Measurements from ENCODE around the gene ARMC3.

DNA sequence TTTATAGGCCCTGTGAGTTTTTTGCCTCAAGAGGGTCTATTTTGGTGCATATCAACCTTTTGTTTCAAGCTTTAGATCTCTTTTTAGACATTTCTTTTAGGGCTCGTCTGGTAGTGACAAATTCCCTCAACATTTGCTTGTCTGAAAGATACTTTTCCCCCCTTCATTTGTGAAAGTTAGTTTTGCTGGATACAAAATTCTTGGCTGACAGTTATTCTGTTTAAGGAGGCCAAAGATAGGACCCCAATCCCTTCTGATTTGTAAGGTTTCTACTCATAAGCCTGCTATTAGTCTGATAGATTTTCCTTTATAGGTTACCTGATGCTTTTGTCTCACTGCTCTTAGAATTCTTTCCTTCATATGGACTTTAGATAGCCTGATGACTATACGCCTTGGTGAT, 36.1 kb upstream of the ARMC3 start:
- TF ChIP-seq, protein P1, sequence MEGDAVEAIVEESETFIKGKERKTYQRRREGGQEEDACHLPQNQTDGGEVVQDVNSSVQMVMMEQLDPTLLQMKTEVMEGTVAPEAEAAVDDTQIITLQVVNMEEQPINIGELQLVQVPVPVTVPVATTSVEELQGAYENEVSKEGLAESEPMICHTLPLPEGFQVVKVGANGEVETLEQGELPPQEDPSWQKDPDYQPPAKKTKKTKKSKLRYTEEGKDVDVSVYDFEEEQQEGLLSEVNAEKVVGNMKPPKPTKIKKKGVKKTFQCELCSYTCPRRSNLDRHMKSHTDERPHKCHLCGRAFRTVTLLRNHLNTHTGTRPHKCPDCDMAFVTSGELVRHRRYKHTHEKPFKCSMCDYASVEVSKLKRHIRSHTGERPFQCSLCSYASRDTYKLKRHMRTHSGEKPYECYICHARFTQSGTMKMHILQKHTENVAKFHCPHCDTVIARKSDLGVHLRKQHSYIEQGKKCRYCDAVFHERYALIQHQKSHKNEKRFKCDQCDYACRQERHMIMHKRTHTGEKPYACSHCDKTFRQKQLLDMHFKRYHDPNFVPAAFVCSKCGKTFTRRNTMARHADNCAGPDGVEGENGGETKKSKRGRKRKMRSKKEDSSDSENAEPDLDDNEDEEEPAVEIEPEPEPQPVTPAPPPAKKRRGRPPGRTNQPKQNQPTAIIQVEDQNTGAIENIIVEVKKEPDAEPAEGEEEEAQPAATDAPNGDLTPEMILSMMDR (IDR thresholded peaks at IDR 0.05; ENCODE audit: insufficient read depth, low read depth, low read length), result no peak
- no peak for TF ChIP-seq EZH2 (IDR thresholded peaks at IDR 0.05; ENCODE audit: insufficient read depth, low read length)

All from astrocyte (in vitro differentiated cells and primary cell).